Coronary artery (tissue), 2 donors: ENCODE results near the gene MACROD2.

ENCODE experiments used
- DNase-seq: peaks from one replicate; pipeline ENCODE4 v3.0.0-alpha.2; 2017; ENCODE audit warnings: low spot score
- H3K27ac ChIP-seq, 2 donors: fragments of 200-600 bp; sonication (generic); one replicate each; pipeline ENCODE4 v1.5.1; 2016 to 2019
- H3K4me3 ChIP-seq: fragments of 200-600 bp; sonication (generic); 2 replicates; pipeline ENCODE4 v1.5.1; 2016; ENCODE audit warnings: mild to moderate bottlenecking, moderate library complexity
- TF ChIP-seq, protein P1 (sequence below): fragments of 200-600 bp; sonication (generic); IDR thresholded peaks from one replicate; pipeline ENCODE4 v1.5.1; 2019; ENCODE audit warnings: antibody characterized with exemption

Gene MACROD2

DNA sequence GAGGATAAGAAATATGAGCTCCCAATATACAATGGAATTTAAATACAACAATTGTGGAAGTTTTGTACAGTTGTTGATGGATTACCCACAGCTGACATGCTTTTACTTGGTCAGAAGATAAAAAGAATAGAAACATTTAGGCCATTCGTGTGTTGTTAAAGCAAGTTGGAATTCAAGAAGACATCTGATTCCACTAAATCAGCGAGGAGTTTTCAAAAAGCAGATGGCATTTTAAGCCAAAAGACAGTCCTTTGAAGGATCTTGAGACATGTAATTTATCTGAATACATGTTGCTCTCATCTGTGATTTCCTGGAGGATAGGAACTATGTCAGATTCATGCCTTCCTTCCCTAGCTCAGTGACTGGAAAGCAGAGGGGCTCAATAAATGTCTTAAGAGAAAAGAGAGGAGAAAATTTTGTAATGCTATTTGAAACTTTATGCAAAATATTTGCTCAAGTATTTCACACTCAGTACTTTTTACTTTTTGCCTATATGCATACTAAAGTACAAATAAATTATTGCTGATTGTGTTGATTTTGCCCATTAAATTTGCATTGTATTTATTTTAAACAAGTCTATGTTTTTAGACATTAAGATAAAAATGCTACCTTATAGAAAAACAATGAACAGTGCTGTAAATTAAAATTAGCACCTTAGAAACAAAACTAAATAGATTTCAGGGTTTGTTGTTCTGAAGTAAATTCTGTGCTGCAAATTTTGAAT, 1075.9 kb downstream of the MACROD2 start:
- Histone ChIP-seq H3K27ac (no peak overlapping the region), H3K4me3 (no peak overlapping the region)
- DNase-seq = no peak
- TF ChIP-seq, protein P1, sequence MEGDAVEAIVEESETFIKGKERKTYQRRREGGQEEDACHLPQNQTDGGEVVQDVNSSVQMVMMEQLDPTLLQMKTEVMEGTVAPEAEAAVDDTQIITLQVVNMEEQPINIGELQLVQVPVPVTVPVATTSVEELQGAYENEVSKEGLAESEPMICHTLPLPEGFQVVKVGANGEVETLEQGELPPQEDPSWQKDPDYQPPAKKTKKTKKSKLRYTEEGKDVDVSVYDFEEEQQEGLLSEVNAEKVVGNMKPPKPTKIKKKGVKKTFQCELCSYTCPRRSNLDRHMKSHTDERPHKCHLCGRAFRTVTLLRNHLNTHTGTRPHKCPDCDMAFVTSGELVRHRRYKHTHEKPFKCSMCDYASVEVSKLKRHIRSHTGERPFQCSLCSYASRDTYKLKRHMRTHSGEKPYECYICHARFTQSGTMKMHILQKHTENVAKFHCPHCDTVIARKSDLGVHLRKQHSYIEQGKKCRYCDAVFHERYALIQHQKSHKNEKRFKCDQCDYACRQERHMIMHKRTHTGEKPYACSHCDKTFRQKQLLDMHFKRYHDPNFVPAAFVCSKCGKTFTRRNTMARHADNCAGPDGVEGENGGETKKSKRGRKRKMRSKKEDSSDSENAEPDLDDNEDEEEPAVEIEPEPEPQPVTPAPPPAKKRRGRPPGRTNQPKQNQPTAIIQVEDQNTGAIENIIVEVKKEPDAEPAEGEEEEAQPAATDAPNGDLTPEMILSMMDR = no peak

DNA sequence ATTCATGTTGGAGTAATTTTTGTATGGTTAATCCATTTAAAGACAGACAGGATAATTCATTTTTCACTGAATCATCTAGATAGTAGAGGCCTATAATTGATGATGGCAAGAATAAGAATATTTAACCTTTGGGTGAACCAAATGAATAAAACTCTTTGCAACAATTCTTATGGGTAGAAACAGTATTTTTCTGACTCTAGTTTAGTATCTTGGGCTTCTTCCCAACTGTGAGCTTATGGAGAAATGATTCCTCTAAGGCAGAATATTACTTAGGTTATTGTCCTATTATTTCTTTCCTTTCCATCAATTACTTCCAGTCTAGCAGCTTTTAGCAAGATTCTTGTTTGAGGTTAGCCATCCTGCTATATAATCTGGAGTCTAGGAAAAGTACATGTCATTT, 1077.0 kb downstream of the MACROD2 start:
- no peak for DNase-seq

DNA sequence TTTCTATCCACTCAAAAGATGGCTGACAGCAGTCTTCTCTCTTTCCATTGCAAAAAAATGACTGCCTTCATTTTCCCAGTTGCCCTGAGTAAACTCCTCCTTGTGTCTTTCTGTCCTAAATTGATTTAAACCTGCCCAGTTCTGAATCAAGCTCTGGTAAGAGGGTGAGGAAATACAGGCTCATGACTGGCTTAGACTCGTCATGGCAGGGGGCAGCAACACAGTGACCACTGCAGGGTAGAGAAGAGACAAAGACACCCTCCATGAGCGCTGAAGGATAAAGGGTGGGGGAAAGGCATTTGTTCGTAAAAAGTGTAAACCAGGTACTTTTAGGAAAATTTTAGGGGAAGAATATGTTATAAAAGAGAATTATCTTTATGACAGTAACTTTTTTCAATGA, 1080.3 kb downstream of the MACROD2 start:
- Histone ChIP-seq H3K27ac (no peak overlapping the region), H3K4me3 (no peak overlapping the region)
- TF ChIP-seq, protein P1 = no peak
- no peak for DNase-seq

More for the DNA sequence above, 1077.0 kb downstream of the MACROD2 start:
- H3K4me3 ChIP-seq = no peak overlapping the region
- H3K27ac ChIP-seq = no peak overlapping the region
- TF ChIP-seq, protein P1 = no peak

DNA sequence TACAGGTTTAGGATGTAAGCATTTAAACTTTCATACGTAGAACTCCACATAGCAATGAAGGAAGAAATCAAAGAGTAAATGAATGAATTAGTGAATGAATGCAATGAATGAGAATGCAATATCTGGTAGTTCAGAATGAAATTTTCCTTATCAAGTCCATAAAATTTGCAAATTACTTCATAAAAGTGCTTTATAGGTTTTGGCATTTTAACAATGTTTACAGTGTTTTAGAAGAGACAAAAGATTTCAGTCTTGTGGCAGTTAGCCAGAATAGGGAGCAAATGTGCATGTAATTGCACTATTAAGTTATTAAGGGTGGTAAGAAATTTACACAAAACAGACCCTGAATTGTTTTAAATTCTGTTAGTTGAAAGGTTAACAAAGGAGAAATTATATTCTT, 1081.5 kb downstream of the MACROD2 start:
- TF ChIP-seq, protein P1 = no peak

DNA sequence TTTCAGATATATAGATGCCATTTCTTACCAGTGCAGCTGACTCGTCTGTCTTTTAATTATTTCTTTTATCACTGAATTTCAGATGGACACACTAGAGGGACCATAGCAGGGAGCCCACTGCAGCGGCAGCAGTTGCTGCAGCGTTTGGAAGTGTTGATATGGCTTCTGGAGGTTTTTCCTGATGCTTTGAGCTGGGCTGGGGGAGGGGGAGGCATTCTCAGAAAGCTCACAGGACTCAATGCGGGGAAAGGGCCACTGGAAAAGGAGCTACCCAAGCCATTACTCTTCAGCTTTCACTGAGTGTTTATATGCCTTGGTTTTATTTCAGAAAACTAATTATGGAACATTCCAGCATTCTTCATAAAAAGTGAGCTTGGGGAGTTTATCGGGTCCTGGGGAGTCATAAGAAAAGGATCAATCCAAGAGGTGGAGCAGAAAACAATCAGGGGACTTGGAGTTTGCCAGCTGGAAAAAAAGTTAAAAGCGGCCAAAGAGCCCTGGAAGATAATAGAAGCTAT, 1082.5 kb downstream of the MACROD2 start:
- DNase-seq = no peak
- Histone ChIP-seq H3K27ac (no peak overlapping the region), H3K4me3 (no peak overlapping the region)
- TF ChIP-seq, protein P1 = no peak

More for the DNA sequence above, 1081.5 kb downstream of the MACROD2 start:
- Histone ChIP-seq H3K4me3 (no peak overlapping the region), H3K27ac (no peak overlapping the region)
- DNase-seq = no peak

DNA sequence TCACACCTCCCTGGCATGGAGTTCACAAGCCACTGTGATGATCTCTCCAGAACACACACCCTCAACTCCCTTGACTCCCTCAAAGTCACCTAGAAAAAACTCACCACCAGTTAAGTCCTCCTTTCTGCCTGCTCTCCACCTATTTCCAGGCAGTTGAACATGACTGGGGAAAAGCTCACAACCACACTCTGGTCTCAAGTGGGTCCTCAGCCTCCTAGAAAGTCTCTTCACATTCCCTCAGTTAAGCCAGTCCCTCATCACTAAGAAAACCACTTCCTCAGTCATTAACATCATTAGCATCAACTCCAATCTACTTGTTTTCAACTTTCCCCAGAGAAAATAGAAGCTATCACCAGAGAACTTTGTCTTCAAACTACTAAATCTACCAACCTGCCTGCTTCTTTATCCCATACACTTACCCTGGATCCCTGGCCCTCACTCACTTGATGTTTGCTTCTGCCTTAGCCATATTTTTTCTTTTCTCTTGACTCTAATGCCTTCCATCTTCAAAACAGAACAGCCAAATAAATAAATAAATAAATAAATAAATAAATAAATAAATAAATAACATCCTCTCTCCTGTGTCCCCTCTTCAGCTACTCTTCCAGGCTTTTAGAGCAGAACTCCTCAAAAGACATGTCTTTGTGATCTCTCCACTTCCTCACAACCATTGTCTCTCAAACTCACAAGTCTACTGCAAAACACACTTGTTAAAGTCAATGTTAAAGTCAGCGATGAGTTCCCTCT, 1084.5 kb downstream of the MACROD2 start:
- H3K27ac ChIP-seq = no peak overlapping the region
- no peak for DNase-seq
- TF ChIP-seq, protein P1 = no peak
- H3K4me3 ChIP-seq = no peak overlapping the region
